Measurements from ENCODE around the gene DRAXIN. TPM values are rescaled to one million over a fixed set of nuclear protein-coding genes. Genes with fewer than 3 reads are reported as not detected.

The DRAXIN gene
- total RNA-seq, 4 donors from 2014 or later: not detected

GRCh38 chr1:11761988-11762406, 70.5 kb downstream of the DRAXIN start, which contains the start of gene C1orf167:
Gene C1orf167 (plus strand): TSS chr1:11762193. CDS start chr1:11764401, 2,208 bp downstream.
- no peak for TF ChIP-seq CTCF (IDR thresholded peaks at IDR 0.05)
- ATAC-seq (ENCODE audit: low FRiP score) (no peak), DNase-seq (ENCODE audit: low spot score) (no peak)

- ATAC-seq (ENCODE audit: low FRiP score) (no peak), DNase-seq (ENCODE audit: low spot score) (no peak)
- no peak for TF ChIP-seq CTCF (IDR thresholded peaks at IDR 0.05)
Observed at GRCh38 chr1:11764115-11764514, 72.6 kb downstream of the DRAXIN start.

- DNase-seq (ENCODE audit: low spot score) (no peak), ATAC-seq (ENCODE audit: low FRiP score) (no peak)
- no peak for TF ChIP-seq CTCF (IDR thresholded peaks at IDR 0.05)
Observed at GRCh38 chr1:11764519-11764918, 73.0 kb downstream of the DRAXIN start.

- ATAC-seq (ENCODE audit: low FRiP score): no peak
- TF ChIP-seq CTCF (IDR thresholded peaks at IDR 0.05): no peak
Observed at GRCh38 chr1:11765661-11766428, 74.3 kb downstream of the DRAXIN start.

GRCh38 chr1:11766429-11766776, 74.9 kb downstream of the DRAXIN start:
- ATAC-seq (ENCODE audit: low FRiP score) (no peak), DNase-seq (ENCODE audit: low spot score) (no peak)
- TF ChIP-seq CTCF (IDR thresholded peaks at IDR 0.05): no peak

More at GRCh38 chr1:11765661-11766428, 74.3 kb downstream of the DRAXIN start:
- DNase-seq (ENCODE audit: low spot score): no peak

GRCh38 chr1:11767922-11768704, 76.6 kb downstream of the DRAXIN start:
- DNase-seq (ENCODE audit: low spot score) (no peak), ATAC-seq (ENCODE audit: low FRiP score) (no peak)
- no peak for TF ChIP-seq CTCF (IDR thresholded peaks at IDR 0.05)
